Measurements from ENCODE around the gene NAT14.

Gene NAT14

DNA sequence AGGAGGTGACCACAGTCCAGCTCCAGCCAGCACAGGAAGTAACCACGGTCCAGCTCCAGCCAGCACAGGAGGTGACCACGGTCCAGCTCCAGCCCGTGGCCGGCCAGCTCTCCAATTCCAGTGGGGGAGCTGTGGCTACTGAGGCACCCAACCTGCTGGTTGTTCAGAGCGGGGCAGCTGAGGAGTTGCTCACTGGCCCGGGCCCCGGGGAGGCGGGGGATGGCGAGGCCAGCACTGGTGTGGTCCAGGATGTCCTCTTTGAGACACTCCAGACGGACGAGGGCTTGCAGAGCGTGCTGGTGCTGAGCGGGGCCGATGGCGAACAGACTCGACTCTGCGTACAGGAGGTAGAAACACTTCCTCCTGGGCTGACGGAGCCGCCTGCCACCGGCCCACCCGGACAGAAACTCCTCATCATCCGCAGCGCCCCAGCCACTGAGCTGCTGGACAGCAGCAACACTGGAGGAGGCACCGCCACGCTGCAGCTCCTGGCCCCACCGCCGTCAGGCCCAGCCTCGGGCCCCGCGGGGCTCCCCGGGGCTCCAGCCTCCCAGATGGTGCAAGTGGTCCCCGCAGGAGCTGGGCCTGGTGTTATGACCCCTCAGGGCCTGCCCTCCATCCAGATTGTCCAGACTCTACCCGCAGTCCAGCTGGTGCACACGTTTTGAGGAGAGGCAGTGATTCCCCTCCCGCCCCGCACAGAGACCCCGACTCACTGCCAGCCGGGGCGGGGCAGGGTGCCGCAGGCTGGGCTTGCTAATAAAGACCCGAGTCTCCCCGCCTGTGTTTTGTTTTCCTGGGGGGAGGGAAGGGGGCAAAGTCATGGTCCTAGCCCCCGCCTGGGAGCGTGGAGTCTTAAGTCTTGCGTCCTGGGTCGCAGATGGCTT, 1.0 kb upstream of the NAT14 start:
- TF ChIP-seq POLR2AphosphoS5 (IDR thresholded peaks at IDR 0.05; ENCODE audit: low read depth, low read length): no peak
- TF ChIP-seq, protein P1, sequence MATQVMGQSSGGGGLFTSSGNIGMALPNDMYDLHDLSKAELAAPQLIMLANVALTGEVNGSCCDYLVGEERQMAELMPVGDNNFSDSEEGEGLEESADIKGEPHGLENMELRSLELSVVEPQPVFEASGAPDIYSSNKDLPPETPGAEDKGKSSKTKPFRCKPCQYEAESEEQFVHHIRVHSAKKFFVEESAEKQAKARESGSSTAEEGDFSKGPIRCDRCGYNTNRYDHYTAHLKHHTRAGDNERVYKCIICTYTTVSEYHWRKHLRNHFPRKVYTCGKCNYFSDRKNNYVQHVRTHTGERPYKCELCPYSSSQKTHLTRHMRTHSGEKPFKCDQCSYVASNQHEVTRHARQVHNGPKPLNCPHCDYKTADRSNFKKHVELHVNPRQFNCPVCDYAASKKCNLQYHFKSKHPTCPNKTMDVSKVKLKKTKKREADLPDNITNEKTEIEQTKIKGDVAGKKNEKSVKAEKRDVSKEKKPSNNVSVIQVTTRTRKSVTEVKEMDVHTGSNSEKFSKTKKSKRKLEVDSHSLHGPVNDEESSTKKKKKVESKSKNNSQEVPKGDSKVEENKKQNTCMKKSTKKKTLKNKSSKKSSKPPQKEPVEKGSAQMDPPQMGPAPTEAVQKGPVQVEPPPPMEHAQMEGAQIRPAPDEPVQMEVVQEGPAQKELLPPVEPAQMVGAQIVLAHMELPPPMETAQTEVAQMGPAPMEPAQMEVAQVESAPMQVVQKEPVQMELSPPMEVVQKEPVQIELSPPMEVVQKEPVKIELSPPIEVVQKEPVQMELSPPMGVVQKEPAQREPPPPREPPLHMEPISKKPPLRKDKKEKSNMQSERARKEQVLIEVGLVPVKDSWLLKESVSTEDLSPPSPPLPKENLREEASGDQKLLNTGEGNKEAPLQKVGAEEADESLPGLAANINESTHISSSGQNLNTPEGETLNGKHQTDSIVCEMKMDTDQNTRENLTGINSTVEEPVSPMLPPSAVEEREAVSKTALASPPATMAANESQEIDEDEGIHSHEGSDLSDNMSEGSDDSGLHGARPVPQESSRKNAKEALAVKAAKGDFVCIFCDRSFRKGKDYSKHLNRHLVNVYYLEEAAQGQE (IDR thresholded peaks at IDR 0.05; ENCODE audit: insufficient read depth in 1 of 2, low read depth in 2 of 2, low read length in 2 of 2): peak in 1 of 2 experiments; percentile 44; a peak in 1 of 4 replicates

DNA sequence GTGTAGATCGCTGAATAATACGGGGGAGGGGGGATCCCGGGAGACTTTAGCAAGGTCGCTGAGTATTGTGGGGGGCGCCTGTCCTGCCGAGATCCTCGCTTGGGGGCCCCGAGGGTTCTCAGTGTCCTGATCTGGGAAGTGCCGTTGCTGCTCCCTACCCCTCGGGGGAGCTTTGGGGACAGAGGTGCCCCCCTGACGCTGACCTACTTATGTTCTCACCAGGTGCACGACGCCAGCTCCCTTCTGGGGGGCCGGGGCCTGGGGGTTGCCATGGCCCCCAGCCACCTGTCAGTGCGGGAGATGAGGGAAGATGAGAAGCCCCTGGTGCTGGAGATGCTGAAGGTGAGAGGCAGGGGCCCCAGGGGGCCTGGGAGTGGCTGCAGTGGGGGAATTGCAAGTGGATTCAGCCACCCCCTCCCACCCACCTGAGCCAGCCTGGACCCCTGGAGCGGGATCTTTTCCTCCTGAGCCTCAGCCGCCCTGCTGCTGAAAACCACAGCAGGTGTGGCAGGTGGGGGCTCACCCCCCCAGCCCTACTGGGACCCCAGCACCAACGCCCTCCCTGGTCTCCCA, 537 bp downstream of the NAT14 start:
- TF ChIP-seq TAF1 (IDR thresholded peaks at IDR 0.05; ENCODE audit: borderline replicate concordance, insufficient read depth, low read length) (no peak), POLR2AphosphoS5 (IDR thresholded peaks at IDR 0.05; ENCODE audit: low read depth, low read length) (no peak; the same call in 1 of the 2 replicates), SIN3A (IDR thresholded peaks at IDR 0.05; ENCODE audit: borderline replicate concordance, insufficient read depth, low read length) (no peak), FOXP2 (optimal IDR thresholded peaks at IDR 0.05; ENCODE audit: borderline replicate concordance, extremely low read depth, extremely low read length, insufficient read depth) (no peak)
- TF ChIP-seq, protein P1 (IDR thresholded peaks at IDR 0.05; ENCODE audit: insufficient read depth in 1 of 2, low read depth in 2 of 2, low read length in 2 of 2): no peak

DNA sequence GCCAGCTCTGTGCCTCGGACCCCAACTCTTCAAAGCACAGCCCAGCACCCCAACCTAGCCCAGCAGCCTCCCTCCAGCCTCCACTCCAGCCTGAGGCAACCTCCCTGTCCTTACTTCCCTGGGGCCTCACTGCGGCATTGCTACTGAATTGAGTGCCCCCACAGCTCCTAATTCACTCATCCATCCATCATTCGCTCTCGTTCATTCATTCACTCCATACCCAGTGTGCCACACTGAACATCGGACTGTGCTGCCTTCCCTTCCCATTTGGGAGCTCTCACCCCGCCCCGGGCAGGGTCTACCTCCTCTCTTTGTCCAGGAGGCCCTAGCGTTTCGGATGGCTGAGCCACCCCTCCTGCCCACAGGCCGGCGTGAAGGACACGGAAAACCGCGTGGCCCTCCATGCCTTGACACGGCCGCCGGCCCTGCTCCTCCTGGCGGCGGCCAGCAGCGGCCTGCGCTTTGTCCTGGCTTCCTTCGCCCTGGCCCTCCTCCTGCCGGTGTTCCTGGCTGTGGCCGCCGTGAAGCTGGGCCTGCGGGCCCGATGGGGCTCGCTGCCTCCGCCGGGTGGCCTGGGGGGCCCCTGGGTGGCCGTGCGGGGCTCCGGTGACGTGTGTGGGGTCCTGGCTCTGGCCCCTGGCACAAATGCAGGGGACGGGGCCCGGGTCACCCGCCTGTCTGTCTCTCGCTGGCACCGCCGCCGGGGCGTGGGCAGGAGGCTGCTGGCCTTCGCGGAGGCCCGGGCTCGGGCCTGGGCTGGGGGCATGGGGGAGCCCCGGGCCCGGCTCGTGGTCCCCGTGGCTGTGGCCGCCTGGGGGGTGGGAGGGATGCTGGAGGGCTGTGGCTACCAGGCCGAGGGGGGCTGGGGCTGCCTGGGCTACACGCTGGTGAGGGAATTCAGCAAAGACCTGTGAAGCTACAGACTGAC, 1.3 kb downstream of the NAT14 start:
- TF ChIP-seq TAF1 (IDR thresholded peaks at IDR 0.05; ENCODE audit: borderline replicate concordance, insufficient read depth, low read length) (no peak), SIN3A (IDR thresholded peaks at IDR 0.05; ENCODE audit: borderline replicate concordance, insufficient read depth, low read length) (no peak), FOXP2 (optimal IDR thresholded peaks at IDR 0.05; ENCODE audit: borderline replicate concordance, extremely low read depth, extremely low read length, insufficient read depth) (no peak), POLR2AphosphoS5 (IDR thresholded peaks at IDR 0.05; ENCODE audit: low read depth, low read length) (no peak; the same call in 1 of the 2 replicates)
- TF ChIP-seq, protein P1 (IDR thresholded peaks at IDR 0.05; ENCODE audit: insufficient read depth in 1 of 2, low read depth in 2 of 2, low read length in 2 of 2): no peak

DNA sequence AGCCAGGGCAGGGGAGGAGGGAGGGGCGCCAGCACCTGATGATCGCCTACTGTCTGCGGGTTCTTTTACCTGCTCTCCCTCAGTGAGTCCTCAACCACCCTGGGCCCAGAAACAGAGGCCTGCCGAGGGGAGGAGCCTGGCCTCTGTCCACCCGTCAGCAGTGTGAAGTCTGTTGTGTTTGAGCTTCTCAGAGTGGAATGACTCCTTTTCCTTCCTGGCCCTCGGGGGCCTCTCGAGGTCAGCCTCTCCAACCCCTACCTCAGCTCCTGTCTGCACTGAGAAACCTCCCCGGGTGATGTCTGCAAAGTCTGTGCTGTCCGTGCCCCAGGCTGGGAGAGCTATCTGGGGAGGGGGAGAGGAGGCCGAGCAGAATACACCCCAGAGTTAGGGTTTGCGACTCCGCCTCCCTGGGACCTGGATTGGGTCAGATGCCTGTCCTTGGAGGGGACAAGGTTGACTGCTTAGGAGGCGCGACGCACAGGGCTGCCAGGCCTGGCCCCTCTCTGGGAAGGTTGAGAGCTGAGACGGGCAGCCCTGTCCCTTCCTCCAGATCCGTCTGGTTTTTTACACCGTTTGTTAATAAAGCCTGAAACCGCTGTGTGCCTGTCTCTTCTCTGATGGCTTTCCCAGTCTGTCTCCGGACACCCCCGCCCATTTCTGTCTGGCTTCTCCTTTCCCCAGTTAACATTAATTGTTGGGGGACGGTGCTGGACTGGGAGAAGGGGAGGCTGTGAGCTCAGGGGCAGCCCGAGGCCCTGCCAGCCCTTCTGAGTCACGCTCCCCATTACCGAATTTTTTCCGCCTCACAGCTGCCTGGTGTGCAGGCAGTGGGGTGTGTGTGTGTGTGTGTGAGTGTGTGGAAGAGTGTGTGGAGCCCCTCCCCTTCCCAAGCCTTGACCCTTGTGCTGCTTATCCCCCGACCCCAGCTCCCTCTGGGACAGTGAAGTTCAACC, 2.3 kb downstream of the NAT14 start:
- TF ChIP-seq, protein P1 (IDR thresholded peaks at IDR 0.05; ENCODE audit: insufficient read depth in 1 of 2, low read depth in 2 of 2, low read length in 2 of 2): peak in 1 of 2 experiments; percentile 28; a peak in 2 of 4 replicates
- TF ChIP-seq FOXP2 (optimal IDR thresholded peaks at IDR 0.05; ENCODE audit: borderline replicate concordance, extremely low read depth, extremely low read length, insufficient read depth): no peak
- 0 out of 2 replicates have a peak, but pooled peaks have one; percentile 41 for TF ChIP-seq TAF1 (IDR thresholded peaks at IDR 0.05; ENCODE audit: borderline replicate concordance, insufficient read depth, low read length)
- 0 out of 2 replicates have a peak, but pooled peaks have one; percentile 12 for TF ChIP-seq SIN3A (IDR thresholded peaks at IDR 0.05; ENCODE audit: borderline replicate concordance, insufficient read depth, low read length)
- TF ChIP-seq POLR2AphosphoS5 (IDR thresholded peaks at IDR 0.05; ENCODE audit: low read depth, low read length): peak; percentile 72
